Liver (tissue), 9 donors: ENCODE measurements around the gene MPC1. TPM values are rescaled to one million over a fixed set of nuclear protein-coding genes. Genes with fewer than 3 reads are reported as not detected.

ENCODE experiments used
- DNase-seq: peaks from one replicate; pipeline ENCODE4 v3.0.0-alpha.2; 2017; ENCODE audit warnings: low spot score
- H3K27ac ChIP-seq, 2 donors: one replicate each; pipeline ENCODE4 v1.7.0; 2013; ENCODE audit warnings: inconsistent platforms in 2 of 2, low read length in 2 of 2, control low read depth in 1 of 2, low read depth in 1 of 2, mild to moderate bottlenecking in 1 of 2
- H3K27me3 ChIP-seq, 4 donors: one replicate each; pipeline versions ENCODE4 v1.6.1 to v1.7.0; 2013; ENCODE audit warnings: low read length in 3 of 4, inconsistent platforms in 1 of 4, mild to moderate bottlenecking in 1 of 4, moderate library complexity in 1 of 4; ENCODE audit not compliant: control insufficient read depth in 4 of 4, insufficient read depth in 4 of 4
- H3K36me3 ChIP-seq, 4 donors: one replicate each; pipeline versions ENCODE4 v1.6.1 to v1.7.0; 2013; ENCODE audit warnings: low read length in 3 of 4, mild to moderate bottlenecking in 3 of 4, low read depth in 1 of 4, moderate library complexity in 1 of 4; ENCODE audit not compliant: control insufficient read depth in 4 of 4, insufficient read depth in 3 of 4
- H3K4me1 ChIP-seq, 4 donors: one replicate each; pipeline versions ENCODE4 v1.6.1 to v1.7.0; 2013; ENCODE audit warnings: low read length in 3 of 4, mild to moderate bottlenecking in 3 of 4, moderate library complexity in 1 of 4; ENCODE audit not compliant: control insufficient read depth in 4 of 4, insufficient read depth in 4 of 4
- H3K4me3 ChIP-seq, 3 donors: one replicate each; pipeline versions ENCODE4 v1.6.1 to v1.7.0; 2013; ENCODE audit warnings: low read length in 3 of 3, control low read depth in 1 of 3, low read depth in 1 of 3, mild to moderate bottlenecking in 1 of 3
- H3K9ac ChIP-seq, 2 donors: one replicate each; pipeline ENCODE4 v1.7.0; 2013; ENCODE audit warnings: low read length in 2 of 2, mild to moderate bottlenecking in 2 of 2, moderate library complexity in 2 of 2, control low read depth in 1 of 2, low read depth in 1 of 2
- H3K9me3 ChIP-seq, 4 donors: one replicate each; pipeline versions ENCODE4 v1.6.1 to v1.7.0; 2013; ENCODE audit warnings: low read length in 3 of 4; ENCODE audit not compliant: control insufficient read depth in 4 of 4
- EGR1 ChIP-seq, 2 donors: IDR thresholded peaks; 2 replicates each; pipeline ENCODE4 v1.6.1; 2016 to 2018; ENCODE audit warnings: antibody characterized with exemption in 2 of 2, low read depth in 2 of 2
- FOXA1 ChIP-seq: IDR thresholded peaks from 2 replicates; pipeline ENCODE4 v1.6.1; 2016; ENCODE audit warnings: antibody characterized with exemption
- FOXA2 ChIP-seq: IDR thresholded peaks from 2 replicates; pipeline ENCODE4 v1.6.1; 2016; ENCODE audit warnings: antibody characterized with exemption
- GABPA ChIP-seq, 2 donors: IDR thresholded peaks in 1 of 2; conservative IDR thresholded peaks in 1 of 2; 2 replicates each; pipeline ENCODE4 v1.6.1; 2016; ENCODE audit warnings: antibody characterized with exemption in 2 of 2, mild to moderate bottlenecking in 1 of 2, moderate library complexity in 1 of 2
- HNF4A ChIP-seq, 2 donors: conservative IDR thresholded peaks; 2 replicates each; pipeline ENCODE4 v1.6.1; 2016; ENCODE audit warnings: antibody characterized with exemption in 2 of 2, mild to moderate bottlenecking in 2 of 2
- JUND ChIP-seq, 2 donors: IDR thresholded peaks; 2 replicates each; pipeline ENCODE4 v1.6.1; 2016; ENCODE audit warnings: antibody characterized with exemption in 2 of 2
- NR2F2 ChIP-seq: IDR thresholded peaks from 2 replicates; pipeline ENCODE4 v1.6.1; 2016; ENCODE audit warnings: antibody characterized with exemption
- RXRA ChIP-seq, 2 donors: IDR thresholded peaks; 2 replicates each; pipeline ENCODE4 v1.6.1; 2017 to 2018; ENCODE audit warnings: antibody characterized with exemption in 2 of 2, mild to moderate bottlenecking in 1 of 2
- SP1 ChIP-seq: IDR thresholded peaks from 2 replicates; pipeline ENCODE4 v1.6.1; 2018; ENCODE audit warnings: antibody characterized with exemption, mild to moderate bottlenecking
- WGBS: extraction: QIAGEN DNeasy Blood & Tissue Kit; methylation state at CpG from one replicate; pipeline ENCODE4 v1.1.7; 2013; 5-methylcytosine and 5-hydroxymethylcytosine counted together
- polyA plus RNA-seq, 2 donors: library from polyadenylated mRNA; stranded (reverse) in 1 of 2; unstranded in 1 of 2; fragments of 200-250 nt in 1 of 2; fragments of >200 nt in 1 of 2; fragmentation: Nextera tagmentation in 1 of 2; extraction: Ambion mirVana in 1 of 2; gene quantifications; one replicate each; pipeline versions ENCODE4 v1.2.1 to v1.2.3, GENCODE V29; 2013 to 2015
- total RNA-seq, 2 donors: library from RNA; depleted of rRNA; stranded (reverse); fragments of >200 nt; gene quantifications; one replicate each; pipeline ENCODE4 v1.2.3, GENCODE V29; 2014
- TF ChIP-seq, protein P1 (sequence below): fragments of 150-350 bp; IDR thresholded peaks from 2 replicates; pipeline ENCODE4 v1.5.1; 2017; ENCODE audit warnings: improper control_type of control experiment, low read depth, low read length; ENCODE audit not compliant: missing input control
- TF ChIP-seq, protein P2 (sequence below): IDR thresholded peaks from 2 replicates; pipeline ENCODE4 v1.6.1; 2016; ENCODE audit warnings: antibody characterized with exemption
- TF ChIP-seq, protein P3 (sequence below): IDR thresholded peaks from 2 replicates; pipeline ENCODE4 v1.6.1; 2016; ENCODE audit warnings: antibody characterized with exemption
- donor health status: healthy.
- donor health status: healthy.
- donor health status: healthy.
- donor health status: healthy.
- donor health status: healthy.

MPC1 gene
- total and polyA plus RNA-seq, 4 donors, result 79.7 to 478 (median 237) TPM

DNA sequence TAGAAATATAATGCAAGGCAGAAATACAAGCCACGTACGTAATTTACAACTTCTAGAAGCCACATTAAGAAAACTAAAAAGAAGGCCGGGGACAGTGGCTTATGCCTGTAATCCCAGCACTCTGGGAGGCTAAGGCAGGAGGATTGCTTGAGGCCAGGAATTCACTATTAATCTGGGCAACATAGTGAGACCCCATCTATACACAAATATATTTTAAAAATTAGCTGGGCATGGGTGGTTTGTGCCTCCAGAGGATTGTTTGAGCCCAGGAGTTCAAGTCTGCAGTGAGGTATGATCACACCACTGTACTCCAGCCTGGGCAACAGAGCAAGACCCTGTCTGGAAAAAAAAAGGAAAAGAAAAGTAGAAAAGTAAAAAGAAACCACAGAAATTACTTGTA lies 12.3 kb downstream of the MPC1 start (continued):
- TF ChIP-seq, protein P1, sequence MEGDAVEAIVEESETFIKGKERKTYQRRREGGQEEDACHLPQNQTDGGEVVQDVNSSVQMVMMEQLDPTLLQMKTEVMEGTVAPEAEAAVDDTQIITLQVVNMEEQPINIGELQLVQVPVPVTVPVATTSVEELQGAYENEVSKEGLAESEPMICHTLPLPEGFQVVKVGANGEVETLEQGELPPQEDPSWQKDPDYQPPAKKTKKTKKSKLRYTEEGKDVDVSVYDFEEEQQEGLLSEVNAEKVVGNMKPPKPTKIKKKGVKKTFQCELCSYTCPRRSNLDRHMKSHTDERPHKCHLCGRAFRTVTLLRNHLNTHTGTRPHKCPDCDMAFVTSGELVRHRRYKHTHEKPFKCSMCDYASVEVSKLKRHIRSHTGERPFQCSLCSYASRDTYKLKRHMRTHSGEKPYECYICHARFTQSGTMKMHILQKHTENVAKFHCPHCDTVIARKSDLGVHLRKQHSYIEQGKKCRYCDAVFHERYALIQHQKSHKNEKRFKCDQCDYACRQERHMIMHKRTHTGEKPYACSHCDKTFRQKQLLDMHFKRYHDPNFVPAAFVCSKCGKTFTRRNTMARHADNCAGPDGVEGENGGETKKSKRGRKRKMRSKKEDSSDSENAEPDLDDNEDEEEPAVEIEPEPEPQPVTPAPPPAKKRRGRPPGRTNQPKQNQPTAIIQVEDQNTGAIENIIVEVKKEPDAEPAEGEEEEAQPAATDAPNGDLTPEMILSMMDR, result no peak
- TF ChIP-seq, protein P2, sequence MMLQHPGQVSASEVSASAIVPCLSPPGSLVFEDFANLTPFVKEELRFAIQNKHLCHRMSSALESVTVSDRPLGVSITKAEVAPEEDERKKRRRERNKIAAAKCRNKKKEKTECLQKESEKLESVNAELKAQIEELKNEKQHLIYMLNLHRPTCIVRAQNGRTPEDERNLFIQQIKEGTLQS, result no peak
- TF ChIP-seq GABPA (IDR thresholded peaks at IDR 0.05 in 1 of 2, conservative IDR thresholded peaks at IDR 0.05 in 1 of 2), result no peak

GRCh38 chr6:166369782-166370181 lies 13.0 kb downstream of the MPC1 start:
- H3K36me3 ChIP-seq, result peaks cover 3 to 15% (median 10%) of the 10 kb centered on the region in 4 donors
- DNase-seq, result no peak
- H3K4me3 ChIP-seq, result no peak overlapping the region
- H3K9me3 ChIP-seq, result no peaks in the 10 kb centered on the region
- peaks cover 3 to 15% (median 10%) of the 10 kb centered on the region in 4 donors for H3K4me1 ChIP-seq
- H3K9ac ChIP-seq, result no peak overlapping the region
- TF ChIP-seq, protein P3, sequence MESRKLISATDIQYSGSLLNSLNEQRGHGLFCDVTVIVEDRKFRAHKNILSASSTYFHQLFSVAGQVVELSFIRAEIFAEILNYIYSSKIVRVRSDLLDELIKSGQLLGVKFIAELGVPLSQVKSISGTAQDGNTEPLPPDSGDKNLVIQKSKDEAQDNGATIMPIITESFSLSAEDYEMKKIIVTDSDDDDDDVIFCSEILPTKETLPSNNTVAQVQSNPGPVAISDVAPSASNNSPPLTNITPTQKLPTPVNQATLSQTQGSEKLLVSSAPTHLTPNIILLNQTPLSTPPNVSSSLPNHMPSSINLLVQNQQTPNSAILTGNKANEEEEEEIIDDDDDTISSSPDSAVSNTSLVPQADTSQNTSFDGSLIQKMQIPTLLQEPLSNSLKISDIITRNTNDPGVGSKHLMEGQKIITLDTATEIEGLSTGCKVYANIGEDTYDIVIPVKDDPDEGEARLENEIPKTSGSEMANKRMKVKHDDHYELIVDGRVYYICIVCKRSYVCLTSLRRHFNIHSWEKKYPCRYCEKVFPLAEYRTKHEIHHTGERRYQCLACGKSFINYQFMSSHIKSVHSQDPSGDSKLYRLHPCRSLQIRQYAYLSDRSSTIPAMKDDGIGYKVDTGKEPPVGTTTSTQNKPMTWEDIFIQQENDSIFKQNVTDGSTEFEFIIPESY, result no peak
- no peak for TF ChIP-seq SP1
- TF ChIP-seq FOXA1, result no peak
- TF ChIP-seq NR2F2, result no peak
- no peak for TF ChIP-seq JUND (IDR thresholded peaks at IDR 0.05)
- TF ChIP-seq, protein P2, result no peak
- no peak for TF ChIP-seq GABPA (IDR thresholded peaks at IDR 0.05 in 1 of 2, conservative IDR thresholded peaks at IDR 0.05 in 1 of 2)
- whole genome bisulfite sequencing, result 84% methylated on average over 3 of the region's 3 CpGs
- H3K27me3 ChIP-seq, result no peaks in the 10 kb centered on the region
- H3K27ac ChIP-seq, result no peak overlapping the region

- Histone ChIP-seq H3K4me3 (no peak overlapping the region), H3K36me3 (peaks cover 11 to 24% (median 20%) of the 10 kb centered on the region in 4 donors), H3K27ac (no peak overlapping the region), H3K9ac (no peak overlapping the region), H3K27me3 (no peaks in the 10 kb centered on the region), H3K4me1 (peaks cover 6 to 26% (median 16%) of the 10 kb centered on the region in 4 donors), H3K9me3 (no peaks in the 10 kb centered on the region)
- WGBS, result 95% methylated on average over 3 of the region's 3 CpGs
- no peak for DNase-seq
- TF ChIP-seq, protein P2, result no peak
- TF ChIP-seq RXRA (IDR thresholded peaks at IDR 0.05) (no peak), FOXA2 (no peak), GABPA (IDR thresholded peaks at IDR 0.05 in 1 of 2, conservative IDR thresholded peaks at IDR 0.05 in 1 of 2) (no peak), HNF4A (conservative IDR thresholded peaks at IDR 0.05) (no peak), EGR1 (IDR thresholded peaks at IDR 0.05; ENCODE audit: low read depth in 2 of 2) (no peak)
- TF ChIP-seq, protein P1, result no peak
Observed at GRCh38 chr6:166366921-166367320, 15.8 kb downstream of the MPC1 start.
